OCI-LY7 (cell line): Measurements from ENCODE around the gene ZNRD2. TPM values are rescaled to one million over a fixed set of nuclear protein-coding genes. Genes with fewer than 3 reads are reported as not detected.

Source experiments
- BruUV-seq: library from RNA; stranded (reverse); fragments of 400-500 nt; replicated peaks from 2 replicates; lab custom pipeline; 2021; lab: Mats Ljungman, UMichigan
- CTCF ChIA-PET: fragments of 300-600 bp; sonication (Branson Sonifier 250); formaldehyde crosslinking; loops from one replicate; lab custom pipeline; 2022; ENCODE audit warnings: antibody characterized with exemption; ENCODE audit not compliant: unreplicated experiment; lab: Charles Lee
- POLR2A ChIA-PET: fragments of 300-600 bp; sonication (Branson Sonifier 250); formaldehyde crosslinking; loops from one replicate; lab custom pipeline; 2022; ENCODE audit warnings: antibody characterized with exemption; lab: Charles Lee
- DNase-seq: peaks from one replicate; pipeline ENCODE4 v3.0.0-alpha.2; 2015; ENCODE audit warnings: low spot score
- H2AFZ ChIP-seq: fragments of 200-600 bp; sonication (generic), shearing (Covaris generic); 2 replicates; pipeline ENCODE4 v1.6.1; 2014; ENCODE audit warnings: mild to moderate bottlenecking, antibody characterized with exemption, low read length, moderate library complexity
- H3K27ac ChIP-seq: fragments of 200-600 bp; sonication (generic); 2 replicates; pipeline ENCODE4 v1.5.1; 2014; ENCODE audit warnings: mixed run types, low read depth, mild to moderate bottlenecking, moderate library complexity, low read length, inconsistent platforms; ENCODE audit not compliant: poor library complexity, severe bottlenecking
- H3K36me3 ChIP-seq: fragments of 200-600 bp; sonication (generic); 2 replicates; pipeline ENCODE4 v1.6.1; 2014; ENCODE audit warnings: mild to moderate bottlenecking, antibody characterized with exemption, low read length, moderate library complexity, mixed read lengths; ENCODE audit not compliant: insufficient read depth
- H3K4me1 ChIP-seq: fragments of 200-600 bp; sonication (generic); 2 replicates; pipeline ENCODE4 v1.5.1; 2014; ENCODE audit warnings: mild to moderate bottlenecking, low read length; ENCODE audit not compliant: insufficient read depth, poor library complexity, severe bottlenecking
- H3K4me2 ChIP-seq: fragments of 200-600 bp; sonication (generic); 2 replicates; pipeline ENCODE4 v1.6.1; 2014; ENCODE audit warnings: mild to moderate bottlenecking, low read length
- H3K4me3 ChIP-seq: fragments of 200-600 bp; sonication (generic); 2 replicates; pipeline ENCODE4 v1.5.1; 2014; ENCODE audit warnings: mild to moderate bottlenecking, low read depth, low read length; ENCODE audit not compliant: poor library complexity, severe bottlenecking
- H3K79me2 ChIP-seq: fragments of 200-600 bp; sonication (generic); 2 replicates; pipeline ENCODE4 v1.6.1; 2016; ENCODE audit warnings: low read depth, mild to moderate bottlenecking, low read length, moderate library complexity, mixed read lengths; ENCODE audit not compliant: insufficient read depth
- H3K9me2 ChIP-seq: fragments of 200-600 bp; sonication (generic); 2 replicates; pipeline ENCODE4 v1.6.1; 2016; ENCODE audit warnings: mild to moderate bottlenecking, low read length, mixed read lengths; ENCODE audit not compliant: insufficient read depth
- H3K9me3 ChIP-seq: fragments of 200-600 bp; sonication (generic); 2 replicates; pipeline ENCODE4 v1.6.1; 2014; ENCODE audit warnings: mild to moderate bottlenecking, mixed run types, low read length, mixed read lengths
- H4K20me1 ChIP-seq: fragments of 200-600 bp; sonication (generic); 2 replicates; pipeline ENCODE4 v1.6.1; 2014; ENCODE audit warnings: mild to moderate bottlenecking, antibody characterized with exemption, low read length, moderate library complexity, mixed read lengths; ENCODE audit not compliant: insufficient read depth
- EZH2phosphoT487 ChIP-seq: fragments of 200-600 bp; sonication (generic); IDR thresholded peaks from 2 replicates; pipeline ENCODE4 v1.6.1; 2018; ENCODE audit warnings: low read depth, borderline replicate concordance, mild to moderate bottlenecking, mixed run types, antibody characterized with exemption, low read length, moderate library complexity, mixed read lengths
- intact Hi-C: fragments of 100-400 bp; cut with micrococcal nuclease; formaldehyde crosslinking; loops from one replicate; pipeline ENCODE4 v1.10.0; 2022; ENCODE audit not compliant: unreplicated experiment
- small RNA-seq: library from RNA; depleted of rRNA; stranded (forward); fragments of <200 nt; gene quantifications from one replicate; pipeline ENCODE3, GENCODE V24; 2014
- total RNA-seq, 2 experiments: library from RNA; depleted of rRNA in 1 of 2; stranded (reverse); fragments of >200 nt in 1 of 2; shearing (Covaris generic) in 1 of 2; gene quantifications; 2 replicates each; pipeline ENCODE4 v1.2.3, GENCODE V29; 2014 to 2022
- TF ChIP-seq, protein P1 (sequence below): fragments of 200-600 bp; sonication (generic); conservative IDR thresholded peaks from 2 replicates; pipeline ENCODE4 v1.5.1; 2014; ENCODE audit warnings: mild to moderate bottlenecking, antibody characterized with exemption, low read length, moderate library complexity, mixed read lengths

ZNRD2 gene
- total RNA-seq, 2 experiments from 2014 or later = 43.4 to 60.4 TPM

DNA sequence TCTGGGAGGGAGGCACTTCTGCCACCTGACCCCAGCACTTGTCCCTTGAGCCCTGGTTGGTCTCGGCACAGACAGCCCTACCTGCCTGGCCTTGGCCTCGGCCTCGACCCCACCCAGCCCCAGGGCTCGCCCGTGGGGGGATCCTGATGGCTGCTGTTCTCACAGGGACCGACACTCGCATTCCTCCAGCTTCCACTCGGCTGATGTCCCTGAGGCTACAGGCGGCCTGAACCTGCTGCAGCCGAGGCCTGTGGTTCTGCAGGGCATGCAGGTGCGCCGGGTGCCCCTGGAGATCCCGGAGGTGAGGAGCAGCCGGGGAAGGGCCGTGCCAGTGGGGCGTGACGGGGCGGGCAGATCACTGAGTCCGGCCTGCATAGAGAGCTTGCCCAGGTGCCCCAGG lies 50.4 kb downstream of the ZNRD2 start:
- no peak for DNase-seq
- Histone ChIP-seq H3K4me2 (no peak overlapping the region), H3K4me1 (peaks cover 20% of the 10 kb centered on the region), H3K9me2 (no peaks in the 10 kb centered on the region), H3K79me2 (peaks cover 28% of the 10 kb centered on the region), H3K27ac (no peak overlapping the region), H3K36me3 (peaks cover 80% of the 10 kb centered on the region), H2AFZ (no peak overlapping the region), H3K9me3 (no peaks in the 10 kb centered on the region), H3K4me3 (no peak overlapping the region), H4K20me1 (no peaks in the 10 kb centered on the region)
- TF ChIP-seq, protein P1, sequence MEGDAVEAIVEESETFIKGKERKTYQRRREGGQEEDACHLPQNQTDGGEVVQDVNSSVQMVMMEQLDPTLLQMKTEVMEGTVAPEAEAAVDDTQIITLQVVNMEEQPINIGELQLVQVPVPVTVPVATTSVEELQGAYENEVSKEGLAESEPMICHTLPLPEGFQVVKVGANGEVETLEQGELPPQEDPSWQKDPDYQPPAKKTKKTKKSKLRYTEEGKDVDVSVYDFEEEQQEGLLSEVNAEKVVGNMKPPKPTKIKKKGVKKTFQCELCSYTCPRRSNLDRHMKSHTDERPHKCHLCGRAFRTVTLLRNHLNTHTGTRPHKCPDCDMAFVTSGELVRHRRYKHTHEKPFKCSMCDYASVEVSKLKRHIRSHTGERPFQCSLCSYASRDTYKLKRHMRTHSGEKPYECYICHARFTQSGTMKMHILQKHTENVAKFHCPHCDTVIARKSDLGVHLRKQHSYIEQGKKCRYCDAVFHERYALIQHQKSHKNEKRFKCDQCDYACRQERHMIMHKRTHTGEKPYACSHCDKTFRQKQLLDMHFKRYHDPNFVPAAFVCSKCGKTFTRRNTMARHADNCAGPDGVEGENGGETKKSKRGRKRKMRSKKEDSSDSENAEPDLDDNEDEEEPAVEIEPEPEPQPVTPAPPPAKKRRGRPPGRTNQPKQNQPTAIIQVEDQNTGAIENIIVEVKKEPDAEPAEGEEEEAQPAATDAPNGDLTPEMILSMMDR = no peak
- no peak for TF ChIP-seq EZH2phosphoT487
- BruUV-seq = no TSS peak
- POLR2A ChIA-PET = no interaction called here
- intact Hi-C loops = no loop called here
- CTCF ChIA-PET = interaction anchor here (0.6 kb wide), 1 partner anchor 31 kb away, joined by 4 read pairs; no protein-coding TSS in a partner anchor

DNA sequence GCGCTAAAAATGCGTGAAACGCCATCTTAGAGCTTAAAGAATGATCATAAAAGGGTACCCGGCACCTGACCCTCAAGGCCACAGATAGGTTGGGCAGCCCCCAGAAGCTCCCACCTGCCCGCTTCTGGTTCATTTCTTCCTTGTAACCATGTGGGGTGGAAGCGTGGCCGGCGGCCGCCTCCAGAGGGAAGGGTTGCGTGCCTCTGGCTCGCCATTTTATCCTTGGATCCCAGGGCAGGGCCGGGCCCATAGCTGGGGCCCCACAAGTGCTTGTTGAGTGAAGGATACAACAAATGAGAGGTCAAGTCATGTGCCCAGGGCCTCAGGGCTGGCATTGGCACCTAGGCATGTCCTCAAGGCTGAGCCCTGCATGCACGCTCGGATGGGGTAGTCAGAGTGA lies 51.2 kb downstream of the ZNRD2 start:
- no TSS peak for BruUV-seq
- H3K4me1 ChIP-seq = peaks cover 20% of the 10 kb centered on the region
- peaks cover 21% of the 10 kb centered on the region for H3K79me2 ChIP-seq
- intact Hi-C loops = no loop called here
- H3K27ac ChIP-seq = no peak overlapping the region
- H3K9me3 ChIP-seq = no peaks in the 10 kb centered on the region
- no peak overlapping the region for H3K4me2 ChIP-seq
- DNase-seq = no peak
- H3K4me3 ChIP-seq = no peak overlapping the region
- H2AFZ ChIP-seq = no peak overlapping the region
- H3K36me3 ChIP-seq = peaks cover 88% of the 10 kb centered on the region
- H4K20me1 ChIP-seq = no peaks in the 10 kb centered on the region
- POLR2A ChIA-PET = no interaction called here
- CTCF ChIA-PET = no interaction called here
- no peak for TF ChIP-seq EZH2phosphoT487
- TF ChIP-seq, protein P1 = no peak
- no peaks in the 10 kb centered on the region for H3K9me2 ChIP-seq

Small RNA genes within 50 kb of the gene (small RNA-seq; reads per million reads assigned to genes)
- gene AP001362.1 = not detected

Other genes starting within 250 kb of the ZNRD2 start
- gene DPF2, start 236.6 kb upstream of the ZNRD2 start, total RNA-seq (2014; rRNA removed; shearing (Covaris generic)) = 38.5 and 39.9 TPM in 2 replicates
- 62.2 and 64.2 TPM in 2 replicates for gene DPF2, start 236.6 kb upstream of the ZNRD2 start, total RNA-seq (2022)
- gene TIGD3, start 215.7 kb upstream of the ZNRD2 start, total RNA-seq (2014; rRNA removed; shearing (Covaris generic)) = 2.2 and 2.7 TPM in 2 replicates
- gene TIGD3, start 215.7 kb upstream of the ZNRD2 start, total RNA-seq (2022) = 2.0 TPM in 2 replicates
- gene SLC25A45, start 187.8 kb upstream of the ZNRD2 start, total RNA-seq (2014; rRNA removed; shearing (Covaris generic)) = 5.9 and 7.0 TPM in 2 replicates
- 20.7 and 24.0 TPM in 2 replicates for gene SLC25A45, start 187.8 kb upstream of the ZNRD2 start, total RNA-seq (2022)
- gene FRMD8, start 183.8 kb upstream of the ZNRD2 start, total RNA-seq (2014; rRNA removed; shearing (Covaris generic)) = 36.7 and 55.8 TPM in 2 replicates
- 31.5 and 37.6 TPM in 2 replicates for gene FRMD8, start 183.8 kb upstream of the ZNRD2 start, total RNA-seq (2022)
- gene NEAT1, start 147.7 kb upstream of the ZNRD2 start, total RNA-seq (2014; rRNA removed; shearing (Covaris generic)) = 30.1 and 52.2 TPM in 2 replicates
- gene NEAT1, start 147.7 kb upstream of the ZNRD2 start, total RNA-seq (2022) = 390 and 440 TPM in 2 replicates
- 3,446 and 3,598 TPM in 2 replicates for gene MALAT1, start 71.4 kb upstream of the ZNRD2 start, total RNA-seq (2014; rRNA removed; shearing (Covaris generic))
- gene MALAT1, start 71.4 kb upstream of the ZNRD2 start, total RNA-seq (2022) = 5,974 and 7,097 TPM in 2 replicates
- 43.2 and 56.8 TPM in 2 replicates for gene SCYL1, start 45.4 kb upstream of the ZNRD2 start, total RNA-seq (2014; rRNA removed; shearing (Covaris generic))
- 62.9 and 70.0 TPM in 2 replicates for gene SCYL1, start 45.4 kb upstream of the ZNRD2 start, total RNA-seq (2022)
- gene LTBP3, start 12.1 kb upstream of the ZNRD2 start, total RNA-seq (2014; rRNA removed; shearing (Covaris generic)) = 11.2 and 17.4 TPM in 2 replicates
- gene LTBP3, start 12.1 kb upstream of the ZNRD2 start, total RNA-seq (2022) = 10.0 and 13.8 TPM in 2 replicates
- 16.1 and 26.4 TPM in 2 replicates for gene FAM89B, start 2.1 kb downstream of the ZNRD2 start, total RNA-seq (2014; rRNA removed; shearing (Covaris generic))
- 17.9 and 25.3 TPM in 2 replicates for gene FAM89B, start 2.1 kb downstream of the ZNRD2 start, total RNA-seq (2022)
- 59.6 and 59.7 TPM in 2 replicates for gene EHBP1L1, start 5.6 kb downstream of the ZNRD2 start, total RNA-seq (2014; rRNA removed; shearing (Covaris generic))
- gene EHBP1L1, start 5.6 kb downstream of the ZNRD2 start, total RNA-seq (2022) = 71.6 and 80.3 TPM in 2 replicates
- 1.4 TPM in 1 of 2 replicates, not detected in the other for gene KCNK7, start 25.3 kb downstream of the ZNRD2 start, total RNA-seq (2014; rRNA removed; shearing (Covaris generic))
- 0.68 and 1.6 TPM in 2 replicates for gene KCNK7, start 25.3 kb downstream of the ZNRD2 start, total RNA-seq (2022)
- gene MAP3K11, start 43.7 kb downstream of the ZNRD2 start, total RNA-seq (2014; rRNA removed; shearing (Covaris generic)) = 32.0 and 33.4 TPM in 2 replicates
- gene MAP3K11, start 43.7 kb downstream of the ZNRD2 start, total RNA-seq (2022) = 50.6 and 53.2 TPM in 2 replicates
- 29.9 and 36.2 TPM in 2 replicates for gene PCNX3, start 45.3 kb downstream of the ZNRD2 start, total RNA-seq (2014; rRNA removed; shearing (Covaris generic))
- gene PCNX3, start 45.3 kb downstream of the ZNRD2 start, total RNA-seq (2022) = 66.7 and 70.7 TPM in 2 replicates
- 57.6 and 95.4 TPM in 2 replicates for gene SIPA1, start 67.6 kb downstream of the ZNRD2 start, total RNA-seq (2014; rRNA removed; shearing (Covaris generic))
- 156 and 160 TPM in 2 replicates for gene SIPA1, start 67.6 kb downstream of the ZNRD2 start, total RNA-seq (2022)
- gene RELA, start 92.4 kb downstream of the ZNRD2 start, total RNA-seq (2014; rRNA removed; shearing (Covaris generic)) = 40.4 and 48.0 TPM in 2 replicates
- gene RELA, start 92.4 kb downstream of the ZNRD2 start, total RNA-seq (2022) = 78.9 and 82.5 TPM in 2 replicates
- gene KAT5, start 141.8 kb downstream of the ZNRD2 start, total RNA-seq (2014; rRNA removed; shearing (Covaris generic)) = 87.9 and 97.1 TPM in 2 replicates
- gene KAT5, start 141.8 kb downstream of the ZNRD2 start, total RNA-seq (2022) = 79.9 and 82.1 TPM in 2 replicates
- gene RNASEH2C, start 150.3 kb downstream of the ZNRD2 start, total RNA-seq (2014; rRNA removed; shearing (Covaris generic)) = 92.7 and 99.1 TPM in 2 replicates
- 79.1 and 100 TPM in 2 replicates for gene RNASEH2C, start 150.3 kb downstream of the ZNRD2 start, total RNA-seq (2022)
- 10.2 and 12.9 TPM in 2 replicates for gene AP5B1, start 210.5 kb downstream of the ZNRD2 start, total RNA-seq (2014; rRNA removed; shearing (Covaris generic))
- gene AP5B1, start 210.5 kb downstream of the ZNRD2 start, total RNA-seq (2022) = 23.9 and 25.6 TPM in 2 replicates
- gene OVOL1, start 216.6 kb downstream of the ZNRD2 start, total RNA-seq (2014; rRNA removed; shearing (Covaris generic)) = 0.15 TPM in 1 of 2 replicates, not detected in the other
- not detected in 2 replicates for gene OVOL1, start 216.6 kb downstream of the ZNRD2 start, total RNA-seq (2022)